Upper lobe of left lung (tissue), 4 donors: ENCODE data around the gene PLEKHG3.

Experiments
- POLR2AphosphoS5 ChIP-seq, 2 donors: sonication (generic); formaldehyde crosslinking; IDR thresholded peaks; one replicate each; pipeline ENCODE4 v1.5.1; 2017; ENCODE audit warnings: antibody characterized with exemption in 2 of 2
- TF ChIP-seq, protein P1 (sequence below), 6 experiments: fragments of 450-650 bp in 4 of 6; fragments of 200-600 bp in 2 of 6; sonication (generic) in 2 of 6; IDR thresholded peaks; one replicate each; pipeline ENCODE4 v1.5.1; 2016 to 2019; ENCODE audit warnings: antibody characterized with exemption in 6 of 6

DNA sequence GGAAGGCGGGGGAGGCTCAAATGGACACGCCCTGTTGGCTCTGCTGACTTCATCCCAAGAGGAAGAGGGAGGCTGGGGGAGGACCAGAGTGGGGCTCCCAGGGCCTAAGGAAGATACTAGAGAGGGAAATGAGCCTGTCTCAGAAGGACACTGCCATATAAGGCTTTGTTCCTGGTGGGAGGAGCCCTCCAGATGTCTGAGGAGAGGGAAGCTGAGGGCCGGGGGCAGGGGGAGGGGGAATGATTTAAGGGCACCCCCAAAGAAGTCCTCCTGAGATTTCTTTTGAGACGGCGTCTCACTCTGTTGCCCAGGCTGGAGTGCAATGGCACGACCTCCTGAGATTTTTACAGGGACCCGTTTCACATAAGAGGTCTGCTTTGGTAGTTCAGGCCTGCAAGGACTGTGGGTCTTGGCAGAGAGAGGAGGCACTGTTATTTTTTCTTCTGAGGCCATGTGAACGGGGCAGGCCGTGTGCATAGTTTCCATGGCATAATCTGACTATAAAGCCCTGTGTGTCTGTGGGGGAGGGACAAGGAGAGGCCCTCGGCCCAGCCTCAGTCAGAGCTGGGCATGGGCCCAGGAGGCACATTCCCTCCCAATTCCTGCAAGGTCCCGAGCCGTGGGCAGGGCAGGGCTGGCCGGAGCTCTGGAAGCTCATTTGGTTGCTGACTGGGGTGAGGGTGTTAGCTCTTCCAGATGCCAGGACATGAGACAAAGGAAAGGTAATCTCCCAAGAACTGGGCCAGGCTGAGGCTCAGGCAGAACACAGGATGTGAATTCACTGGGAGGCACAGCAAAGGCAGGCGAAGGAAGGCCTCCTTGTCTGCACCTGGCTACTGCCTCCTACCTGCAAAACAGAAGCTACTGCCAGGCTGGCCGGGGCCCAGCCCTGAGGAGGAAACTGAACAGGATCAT lies 22.2 kb upstream of the PLEKHG3 start:
- TF ChIP-seq, protein P1, sequence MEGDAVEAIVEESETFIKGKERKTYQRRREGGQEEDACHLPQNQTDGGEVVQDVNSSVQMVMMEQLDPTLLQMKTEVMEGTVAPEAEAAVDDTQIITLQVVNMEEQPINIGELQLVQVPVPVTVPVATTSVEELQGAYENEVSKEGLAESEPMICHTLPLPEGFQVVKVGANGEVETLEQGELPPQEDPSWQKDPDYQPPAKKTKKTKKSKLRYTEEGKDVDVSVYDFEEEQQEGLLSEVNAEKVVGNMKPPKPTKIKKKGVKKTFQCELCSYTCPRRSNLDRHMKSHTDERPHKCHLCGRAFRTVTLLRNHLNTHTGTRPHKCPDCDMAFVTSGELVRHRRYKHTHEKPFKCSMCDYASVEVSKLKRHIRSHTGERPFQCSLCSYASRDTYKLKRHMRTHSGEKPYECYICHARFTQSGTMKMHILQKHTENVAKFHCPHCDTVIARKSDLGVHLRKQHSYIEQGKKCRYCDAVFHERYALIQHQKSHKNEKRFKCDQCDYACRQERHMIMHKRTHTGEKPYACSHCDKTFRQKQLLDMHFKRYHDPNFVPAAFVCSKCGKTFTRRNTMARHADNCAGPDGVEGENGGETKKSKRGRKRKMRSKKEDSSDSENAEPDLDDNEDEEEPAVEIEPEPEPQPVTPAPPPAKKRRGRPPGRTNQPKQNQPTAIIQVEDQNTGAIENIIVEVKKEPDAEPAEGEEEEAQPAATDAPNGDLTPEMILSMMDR (IDR thresholded peaks at IDR 0.05), result no peak
- no peak for TF ChIP-seq POLR2AphosphoS5 (IDR thresholded peaks at IDR 0.05)
